Ovary (tissue), 3 donors: ENCODE results near the gene TSPAN5.

Source experiments
- CTCF ChIP-seq, 3 donors: fragments of 450-650 bp in 2 of 3; fragments of 200-600 bp in 1 of 3; IDR thresholded peaks; one replicate each; pipeline versions ENCODE4 v1.5.1 to v1.8.0; 2016 to 2022; ENCODE audit warnings: antibody characterized with exemption in 3 of 3, mild to moderate bottlenecking in 1 of 3
- EP300 ChIP-seq: sonication (generic); formaldehyde crosslinking; IDR thresholded peaks from one replicate; pipeline ENCODE4 v1.6.1; 2017; ENCODE audit warnings: antibody characterized with exemption
- POLR2A ChIP-seq: fragments of 450-650 bp; IDR thresholded peaks from one replicate; pipeline ENCODE4 v1.6.1; 2017; ENCODE audit warnings: antibody characterized with exemption, mild to moderate bottlenecking, moderate library complexity
- donor health status: DM: no; HTN: no; CAD: no.

GRCh38 chr4:98421111-98421510 is 237.3 kb downstream of the TSPAN5 start:
- TF ChIP-seq CTCF (IDR thresholded peaks at IDR 0.05) (no peak), EP300 (no peak), POLR2A (no peak)
